GM18498 (cell line): ENCODE results near the gene ENHO.

Experiments used
- ATAC-seq: cut with Tn5 transposase; IDR thresholded peaks from one replicate; pipeline ENCODE4 v1.9.1; 2021; ENCODE audit warnings: mild to moderate bottlenecking, moderate library complexity; ENCODE audit not compliant: unreplicated experiment

ENHO gene

DNA sequence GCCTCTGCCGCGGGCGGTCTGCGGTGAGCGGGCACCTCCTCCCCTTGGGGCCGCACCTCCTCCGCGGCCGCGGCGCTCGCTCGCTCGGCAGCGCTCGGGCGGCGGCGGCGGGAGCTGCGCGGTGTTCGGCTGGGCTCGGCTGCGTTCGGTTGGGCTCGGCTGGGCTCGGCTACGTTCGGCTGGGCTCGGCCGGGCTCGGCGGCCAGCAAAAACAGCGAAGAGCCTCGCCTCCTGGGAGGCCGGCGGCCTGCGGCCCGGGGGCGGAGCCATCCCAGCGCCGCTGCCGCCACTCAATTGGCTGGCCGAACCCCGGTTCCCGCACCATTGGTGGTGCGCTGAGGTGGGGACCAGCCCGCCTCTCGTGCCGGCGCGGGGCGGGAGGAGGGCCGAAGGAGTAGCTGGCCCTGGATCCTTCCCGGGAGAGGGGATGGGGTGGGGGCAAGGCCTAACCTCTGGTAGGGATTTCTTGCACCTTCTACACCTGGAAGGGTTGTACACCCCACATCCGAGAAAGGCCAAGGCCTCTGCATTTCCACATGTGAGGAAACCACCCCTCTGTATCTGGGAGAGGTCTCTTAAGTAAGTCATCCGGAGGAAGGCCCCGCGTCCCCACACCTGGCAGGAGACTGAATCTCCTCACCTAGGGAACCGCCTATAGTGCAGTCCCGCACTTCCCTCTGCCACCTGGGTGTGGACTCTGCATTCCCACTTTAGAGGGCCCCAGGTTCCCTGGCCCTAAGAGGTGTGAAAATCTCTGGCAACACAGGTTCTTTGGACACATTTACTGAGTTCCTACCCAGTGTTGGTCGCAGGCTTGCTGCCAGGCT, at the start of gene ENHO:
TSS of gene ENHO (minus strand) at position 20 of the 827 bp plus-strand sequence. CDS start 1,295 bp downstream, outside the sequence.
- ATAC-seq, result peak; percentile 84

DNA sequence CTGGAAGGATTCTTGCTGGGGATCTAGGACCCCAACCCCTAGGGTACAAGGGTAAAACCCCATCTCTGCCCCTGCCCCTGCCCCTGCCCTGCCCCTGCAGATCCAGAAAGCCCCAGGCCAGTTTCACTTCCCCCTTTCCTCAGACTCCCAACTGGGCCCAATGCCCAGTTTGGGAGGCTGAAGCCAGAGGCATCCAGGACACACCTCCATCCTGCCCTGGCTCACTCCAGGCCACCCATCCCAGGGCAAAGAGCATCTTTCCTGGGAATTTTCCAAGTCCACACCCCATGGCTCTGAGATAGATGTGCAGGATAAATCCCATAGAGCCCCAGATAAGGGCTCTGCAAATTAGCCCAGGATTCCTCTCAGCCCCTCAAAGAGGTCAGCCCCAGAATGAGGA, 49.3 kb upstream of the ENHO start:
- no peak for ATAC-seq

DNA sequence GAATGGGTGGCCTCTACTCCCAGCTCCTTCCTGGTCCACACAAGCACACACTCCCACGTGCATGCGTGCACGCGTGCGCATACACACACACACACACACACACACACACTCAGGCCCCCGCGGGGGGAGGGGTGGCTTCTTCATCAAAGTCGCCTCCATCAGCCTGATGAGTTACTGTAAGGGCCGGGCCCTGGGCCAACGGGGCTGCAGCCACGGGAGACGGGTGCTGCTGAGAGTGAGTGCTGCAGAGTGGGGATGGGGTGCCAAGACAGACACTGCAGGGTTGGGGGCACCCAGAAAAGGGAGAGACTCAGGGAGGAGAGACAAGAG, 48.7 kb upstream of the ENHO start:
- no peak for ATAC-seq

DNA sequence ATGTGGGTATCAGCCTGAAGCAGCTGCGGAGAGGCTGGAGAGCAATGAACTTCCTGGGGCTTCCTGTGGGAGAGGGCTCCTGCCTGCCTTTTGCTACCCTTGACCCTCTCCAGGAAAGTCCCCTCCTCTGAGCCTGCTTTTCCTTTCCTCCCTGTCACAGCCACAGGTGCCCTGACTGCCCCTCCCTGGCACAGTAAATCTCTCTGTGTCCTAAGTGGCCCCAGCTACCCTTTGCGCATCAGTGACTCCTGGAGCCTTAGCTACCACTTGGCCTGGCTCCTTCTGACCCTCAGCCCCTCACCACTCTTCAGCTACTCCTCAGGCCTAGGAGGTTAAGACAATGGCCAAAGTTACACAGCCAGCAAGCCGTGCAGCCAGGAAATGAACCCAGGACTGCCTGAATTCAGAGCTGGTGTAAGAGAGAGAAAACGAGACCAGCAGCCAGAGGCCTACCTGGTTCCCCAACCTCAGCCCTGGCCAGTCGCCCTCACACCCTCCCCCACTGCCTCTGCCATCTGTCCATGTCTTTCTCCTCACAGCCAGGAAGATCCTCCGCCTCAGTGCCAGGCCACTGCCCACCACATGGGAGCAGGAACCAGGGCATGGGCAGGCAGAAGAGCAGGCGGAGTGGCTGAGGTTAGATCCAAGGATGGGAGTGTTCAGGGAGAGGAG, 48.2 kb upstream of the ENHO start:
- ATAC-seq, result no peak

DNA sequence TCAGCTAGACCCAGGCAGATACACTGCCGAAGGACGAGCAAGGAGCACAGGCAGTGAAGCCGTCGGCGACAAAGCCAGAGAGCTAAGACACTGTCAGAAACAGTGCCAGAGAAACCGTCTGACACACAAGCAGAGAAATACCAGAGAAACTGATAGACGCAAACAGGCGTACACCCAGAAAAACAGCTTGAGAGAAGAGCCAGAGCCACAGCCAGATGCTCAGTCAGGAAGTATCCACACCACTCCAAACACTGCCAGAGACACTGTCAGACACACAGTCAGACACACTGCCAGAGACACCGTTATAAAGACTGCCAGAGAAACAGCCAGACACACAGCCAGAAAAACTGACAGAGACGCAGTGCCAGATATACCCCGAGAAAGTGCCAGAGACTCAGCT, 47.6 kb upstream of the ENHO start:
- no peak for ATAC-seq

DNA sequence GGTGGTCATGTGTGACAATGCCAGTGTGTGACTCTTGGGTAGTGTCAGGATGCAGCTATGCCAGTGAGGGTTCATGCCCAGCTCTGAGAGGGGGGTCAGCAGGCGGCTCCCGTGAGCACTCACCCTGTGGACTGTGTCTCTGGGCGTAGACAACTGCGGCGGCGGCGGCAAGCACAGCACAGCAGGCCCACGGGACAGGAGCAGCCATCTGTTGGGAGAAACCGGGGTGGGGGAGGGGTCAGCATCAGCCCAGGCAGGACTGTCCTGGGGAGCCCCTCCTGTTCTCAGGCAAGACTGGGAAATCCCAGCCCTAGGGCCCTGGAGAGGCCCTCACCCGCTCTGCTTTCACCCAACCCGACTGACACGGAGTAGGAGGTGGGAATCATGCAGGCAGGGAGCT, 46.0 kb upstream of the ENHO start:
- no peak for ATAC-seq

DNA sequence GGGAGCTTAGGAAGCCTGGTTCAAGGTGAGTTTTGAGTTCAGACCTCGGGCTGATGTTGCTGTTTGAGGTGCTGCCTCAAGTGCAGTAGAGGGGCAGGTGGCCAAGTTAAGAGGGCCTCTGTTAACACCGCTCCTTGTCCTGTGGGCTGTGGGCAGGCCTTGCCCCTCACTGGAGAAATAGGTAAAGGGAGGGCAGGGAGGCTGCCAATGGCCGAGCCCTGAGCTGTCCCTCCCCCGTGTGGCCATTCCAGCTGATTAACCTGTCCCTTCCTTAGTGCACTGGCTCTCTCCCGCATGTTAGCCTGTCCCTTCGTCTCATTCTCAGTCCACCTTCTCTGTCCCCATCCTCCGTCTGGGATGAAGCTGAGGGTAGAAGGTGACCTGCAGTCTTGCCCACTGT, 45.3 kb upstream of the ENHO start:
- no peak for ATAC-seq

DNA sequence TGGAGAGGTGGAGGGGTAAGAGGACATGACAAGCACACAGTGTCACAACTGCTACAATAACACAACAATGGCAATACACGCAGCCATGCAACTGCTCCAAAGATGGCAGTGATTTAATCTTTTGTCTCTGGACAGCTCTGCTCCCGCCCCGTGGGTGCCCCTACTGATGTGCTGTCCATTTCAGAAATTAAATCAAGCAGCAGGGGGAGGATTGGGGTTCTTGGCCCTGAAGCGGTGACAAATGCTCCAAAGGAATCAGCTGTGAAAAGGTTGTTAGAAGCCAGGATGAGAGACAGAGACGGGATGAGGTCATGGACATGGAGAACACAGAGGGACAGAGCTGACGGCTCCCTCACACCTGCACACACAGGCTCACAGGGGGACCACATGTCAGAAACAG, 44.2 kb upstream of the ENHO start:
- ATAC-seq, result no peak

DNA sequence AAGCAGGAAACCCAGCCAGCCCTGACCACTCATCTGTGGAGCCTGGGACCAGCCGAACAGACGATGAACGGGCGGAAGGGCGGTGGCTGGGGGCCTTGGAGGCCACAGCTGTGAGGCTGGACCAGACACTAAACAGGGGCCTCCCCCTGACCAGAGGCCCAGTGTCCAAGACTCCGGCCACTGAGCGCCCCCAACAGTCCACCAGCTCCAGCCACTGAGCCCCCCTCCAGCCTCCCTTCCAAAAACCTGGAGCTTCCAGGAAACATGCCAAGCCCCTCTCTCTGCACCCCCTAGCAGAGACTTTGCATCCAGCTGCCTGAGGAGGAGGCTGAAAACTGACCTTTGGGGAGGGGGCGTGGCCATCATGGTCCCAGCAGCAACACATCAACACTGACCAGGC, 43.5 kb upstream of the ENHO start:
- ATAC-seq, result no peak

DNA sequence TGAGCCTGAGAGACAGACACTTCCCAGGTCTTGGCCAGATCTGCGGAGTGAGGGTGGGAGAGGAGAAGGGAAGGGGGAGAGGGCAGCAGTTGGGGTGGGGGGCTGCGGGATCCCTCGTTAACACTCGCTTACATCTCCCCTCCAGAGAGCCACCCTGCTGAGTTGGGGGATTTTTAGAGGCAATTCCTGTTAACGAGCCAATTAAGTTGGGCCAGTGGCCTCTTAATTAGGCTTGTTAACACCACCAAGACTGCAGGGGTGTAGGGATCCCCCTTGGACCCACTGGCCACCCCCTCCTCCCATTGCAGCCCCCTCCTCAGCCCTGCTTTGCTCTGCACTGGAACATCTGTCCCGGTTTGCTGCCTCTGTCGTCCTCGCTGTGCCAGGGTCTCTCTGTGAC, 43.1 kb upstream of the ENHO start:
- ATAC-seq, result no peak

DNA sequence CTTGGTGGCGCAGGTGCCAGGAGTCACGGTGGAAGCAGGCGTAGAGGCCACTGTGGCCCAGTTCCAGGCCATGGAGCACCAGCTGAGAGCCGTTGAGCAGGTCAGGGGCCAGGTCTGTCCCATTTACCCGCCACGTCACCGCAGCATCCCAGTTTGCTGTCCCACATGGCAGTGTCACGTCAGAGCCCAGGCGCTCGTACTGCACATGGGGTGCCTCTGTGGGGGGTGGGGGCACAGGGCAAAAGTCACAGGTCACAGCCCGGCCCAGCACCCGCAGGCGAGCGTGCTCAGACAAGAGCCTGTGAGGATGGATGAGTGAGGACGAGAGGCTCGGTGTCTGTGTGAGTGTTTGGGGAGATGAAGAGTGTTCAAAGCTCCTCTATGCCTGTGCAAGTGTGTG, 41.8 kb upstream of the ENHO start:
- ATAC-seq, result no peak

DNA sequence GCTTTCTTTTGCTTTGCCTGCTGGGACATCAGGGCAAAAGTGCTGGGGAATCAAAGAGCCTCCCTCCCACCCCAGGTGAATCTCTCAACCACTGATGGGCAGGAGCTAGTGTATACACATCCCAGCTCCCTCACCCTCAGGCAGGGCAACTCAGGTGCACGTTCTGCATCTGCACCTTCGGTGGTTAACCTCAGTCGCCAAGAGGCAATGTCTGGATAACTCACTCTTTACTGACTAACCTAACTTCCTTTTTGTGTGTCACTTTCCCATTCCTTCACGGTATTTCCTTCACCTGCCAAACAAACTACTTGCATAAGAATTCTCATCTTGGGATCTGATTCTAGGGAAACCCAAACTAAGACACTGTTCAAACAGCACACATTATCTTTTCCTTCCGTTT, 40.5 kb upstream of the ENHO start:
- no peak for ATAC-seq

DNA sequence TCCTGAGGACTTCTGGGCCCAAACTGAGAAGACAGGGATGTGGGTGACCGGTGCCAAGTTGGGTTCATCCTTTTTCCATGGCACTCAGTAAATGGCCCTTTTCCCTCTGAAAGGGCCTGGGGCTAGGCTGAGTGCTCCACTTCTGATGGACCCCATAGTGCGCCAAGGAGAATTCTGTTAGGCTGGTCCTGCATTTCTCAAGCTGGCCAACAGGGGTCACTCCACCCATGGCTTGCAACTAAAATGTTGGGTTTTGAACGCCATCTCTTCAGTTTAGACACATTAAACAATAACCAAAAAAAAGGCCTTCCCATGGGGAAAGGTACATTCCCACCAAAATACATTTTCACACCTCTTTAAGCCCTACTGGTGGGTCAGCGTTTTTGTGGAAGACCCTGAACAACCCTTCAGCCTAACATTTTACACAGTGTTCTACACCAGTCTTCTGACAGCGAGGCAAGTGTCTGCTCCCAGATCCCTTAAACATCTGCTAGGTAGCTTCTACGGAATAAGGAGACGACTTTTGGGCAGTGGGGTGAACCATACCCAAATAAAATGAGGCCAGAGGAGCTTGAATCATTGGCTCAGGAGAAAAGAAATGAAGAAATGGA, 39.5 kb upstream of the ENHO start:
- no peak for ATAC-seq

DNA sequence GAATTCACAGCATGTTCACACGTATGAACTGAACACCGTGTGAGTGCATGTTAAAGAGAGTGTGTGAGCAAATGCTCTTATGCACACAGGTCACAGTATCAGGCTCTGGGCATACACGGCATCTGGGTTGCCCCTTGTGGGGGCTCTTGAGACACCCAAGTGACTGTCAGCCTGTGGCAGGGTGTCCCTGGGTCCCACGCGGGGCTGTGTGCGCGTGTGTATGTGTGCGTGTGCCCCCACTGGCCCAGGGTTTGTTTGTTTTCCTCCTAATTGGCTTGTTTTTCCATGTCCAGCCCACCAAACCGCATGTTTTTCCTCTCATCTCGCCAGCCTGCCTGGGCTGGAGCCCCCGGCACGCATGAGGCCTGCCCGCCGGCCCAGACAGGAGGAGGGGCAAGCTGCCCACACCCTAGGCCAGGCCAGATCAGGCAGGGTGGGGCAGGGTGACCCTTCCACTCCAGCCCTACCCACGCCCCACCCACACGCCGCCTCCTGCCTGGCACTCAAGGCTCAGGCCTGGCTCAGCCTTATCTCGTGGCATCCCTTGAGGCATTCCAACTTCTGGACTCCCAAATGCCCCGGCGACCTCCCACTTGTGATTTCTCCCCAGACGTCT, 37.9 kb upstream of the ENHO start:
- no peak for ATAC-seq

DNA sequence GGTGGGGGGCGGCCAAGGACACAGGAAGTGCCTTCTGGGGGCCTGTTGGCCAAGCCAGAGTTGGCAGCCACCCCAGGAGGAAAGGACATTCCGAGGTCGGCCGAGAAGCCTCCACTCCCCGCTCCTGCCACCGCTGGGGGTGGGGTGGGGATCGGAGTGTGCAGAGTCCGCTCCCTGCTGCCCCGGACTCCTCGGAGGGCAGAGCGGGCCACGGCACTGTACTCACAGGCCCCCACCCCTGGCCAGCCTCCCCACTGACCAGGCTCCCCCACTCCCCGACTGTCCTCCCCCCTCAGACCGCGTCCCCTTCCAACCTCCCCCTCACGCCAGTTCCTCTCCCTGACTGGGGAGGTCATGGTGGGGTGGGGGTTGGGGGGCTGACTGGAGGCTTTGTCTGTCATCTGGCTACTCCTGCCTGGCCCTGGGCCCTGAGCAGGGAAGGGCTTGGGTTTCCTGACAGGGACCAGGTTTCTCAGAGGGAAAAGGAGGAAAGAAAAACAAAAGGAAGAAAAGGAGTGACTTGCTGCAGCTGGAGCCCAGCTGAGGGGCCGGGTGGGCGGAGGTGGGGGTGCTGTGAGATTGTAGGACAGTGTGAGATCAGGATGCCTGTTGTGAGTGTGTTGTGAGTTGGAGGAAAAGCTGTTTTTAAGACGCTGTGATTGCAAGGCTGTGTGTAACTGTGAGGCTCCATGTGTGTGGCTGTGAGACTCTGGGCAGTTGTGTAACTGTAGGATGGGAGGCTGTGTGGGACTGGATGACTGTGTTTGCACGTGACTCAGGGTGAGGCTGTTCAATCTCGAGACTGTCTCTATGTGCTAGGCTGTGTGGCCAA, 37.0 kb upstream of the ENHO start:
- no peak for ATAC-seq

DNA sequence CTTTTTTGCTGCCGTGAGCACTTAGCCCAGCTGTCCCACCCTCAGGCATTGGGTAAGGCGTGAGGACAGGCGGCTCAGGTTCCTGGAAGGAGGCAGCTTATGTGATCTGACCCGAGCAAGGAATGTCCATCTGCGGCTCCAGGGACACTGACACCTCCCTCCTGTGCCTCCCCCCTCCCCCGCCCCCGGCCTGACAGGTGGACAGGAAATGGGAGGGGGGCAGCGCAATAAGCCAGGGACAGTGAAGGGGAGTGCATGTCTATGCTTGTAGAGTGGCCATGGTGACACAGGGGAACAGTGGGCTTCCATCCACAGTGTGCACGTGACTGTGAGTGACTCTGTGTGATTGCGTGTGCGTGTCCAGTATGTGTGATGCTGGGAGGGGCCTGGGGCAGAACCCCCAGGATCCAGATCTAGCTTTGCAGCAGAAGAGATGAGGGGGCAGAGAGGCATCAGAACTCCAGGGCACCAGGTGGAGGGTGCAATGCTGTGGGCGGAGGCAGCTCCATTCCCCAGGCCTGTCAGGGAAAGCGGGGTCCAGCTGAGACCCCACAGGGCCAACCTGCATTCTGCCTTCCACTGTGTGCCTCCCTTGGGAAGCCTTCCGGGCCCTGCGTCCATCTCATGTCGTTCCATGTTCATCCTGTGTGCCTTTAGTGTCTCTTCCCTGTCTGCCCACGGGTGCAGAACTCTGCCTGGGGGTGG, 36.3 kb upstream of the ENHO start:
- no peak for ATAC-seq

DNA sequence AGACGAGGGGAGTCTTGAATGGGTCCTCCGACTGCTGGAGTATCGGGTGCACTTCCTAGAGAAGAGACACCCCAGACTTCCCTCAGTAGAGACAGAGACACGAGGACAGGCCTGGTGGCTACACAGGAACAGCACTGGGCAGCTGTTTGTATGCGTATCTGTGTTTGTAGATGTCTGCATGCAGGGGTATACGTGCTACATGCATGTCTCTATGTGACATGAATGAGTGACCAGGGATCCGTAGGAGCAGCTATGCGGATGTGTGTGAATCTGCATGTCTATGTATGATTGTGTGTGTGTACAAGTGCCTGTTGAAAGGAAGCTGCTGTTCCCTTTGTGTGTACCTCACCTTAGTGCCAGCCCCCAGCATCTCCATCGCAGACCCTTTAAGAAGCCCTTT, 35.6 kb upstream of the ENHO start:
- no peak for ATAC-seq

DNA sequence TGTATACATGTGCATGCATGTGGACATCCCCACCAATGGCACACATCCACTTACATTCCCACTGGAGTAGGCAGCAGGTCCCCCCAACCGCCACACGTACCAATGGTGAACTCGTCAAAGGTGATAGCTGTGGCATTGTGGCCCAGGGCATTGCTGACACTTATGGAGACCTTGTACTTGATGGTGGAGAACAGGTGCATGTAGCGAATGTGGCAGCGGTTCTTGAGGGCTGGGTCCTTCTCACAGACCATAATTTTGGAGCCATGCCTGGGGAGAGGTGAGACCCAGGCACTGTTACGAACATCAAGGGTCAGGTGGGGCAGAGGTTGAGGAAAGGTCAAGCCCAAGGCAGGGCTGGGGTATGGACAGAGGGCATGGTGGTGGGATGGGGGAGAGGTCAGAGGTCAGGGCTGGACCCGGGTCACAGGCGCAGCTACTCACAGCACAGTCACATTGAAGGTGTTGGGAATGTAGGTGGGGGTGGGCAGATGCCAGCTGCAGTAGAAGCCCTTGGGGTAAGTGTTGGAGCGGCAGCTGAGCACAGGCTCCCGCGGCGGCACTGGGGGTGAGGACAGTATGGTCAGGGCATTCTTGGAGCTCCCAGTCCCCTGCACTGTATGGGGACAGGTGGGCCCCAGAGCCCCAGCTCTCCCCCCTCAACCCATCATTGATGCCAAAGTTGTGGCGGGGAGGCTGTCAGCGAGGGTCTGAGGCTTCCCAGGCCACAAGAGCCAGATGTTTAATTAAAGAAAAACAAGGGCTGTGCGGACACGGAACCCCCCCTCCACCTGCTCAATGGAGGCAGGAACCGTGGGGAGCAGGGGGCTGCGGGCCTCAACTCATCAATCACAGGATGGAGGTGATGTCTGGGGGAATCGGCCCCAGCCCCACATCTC, 34.9 kb upstream of the ENHO start:
- ATAC-seq, result no peak

DNA sequence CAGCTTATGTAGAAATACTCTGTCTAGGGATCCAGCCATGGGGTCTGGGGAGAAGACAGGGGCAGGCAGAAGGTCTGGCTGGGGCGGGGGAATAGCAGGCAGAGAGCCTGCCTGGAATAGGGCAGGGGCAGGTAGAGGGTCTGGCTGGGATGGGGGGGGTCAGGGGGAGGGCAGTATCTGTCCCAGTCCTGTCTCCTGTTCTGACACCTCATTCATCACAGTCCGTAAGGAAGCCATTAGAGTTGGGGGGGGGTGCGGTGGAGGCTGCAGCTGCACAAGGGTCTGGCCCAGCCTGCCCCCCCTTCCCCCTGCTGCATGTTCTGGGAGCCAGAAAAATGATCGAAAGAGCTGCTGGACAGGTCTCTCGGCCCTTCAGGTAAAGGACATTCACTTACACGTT, 34.2 kb upstream of the ENHO start:
- no peak for ATAC-seq
